ENCODE results near the gene IL24. TPM values are rescaled to one million over a fixed set of nuclear protein-coding genes. Genes with fewer than 3 reads are reported as not detected.
A peak's percentile ranks its signal among the peaks of the same experiment; 100 is the strongest.

Gene IL24
- total and polyA plus RNA-seq, 10 of the 15 experiments (the other 5 are each of a cell fraction or from before 2014, with no cell fraction given): 0.05 to 19.8 (median 0.35) TPM; not detected in 1

GRCh38 chr1:206915030-206915735 is 17.9 kb downstream of the IL24 start:
- H3K36me3 ChIP-seq (ENCODE audit: control insufficient read depth in 2 of 2, insufficient read depth in 2 of 2, low read length in 1 of 2): peaks cover 7 to 30% of the 10 kb centered on the region in 2 experiments
- no peak overlapping the region for H3K9ac ChIP-seq (ENCODE audit: control insufficient read depth, insufficient read depth, low read length)
- H3K79me2 ChIP-seq (ENCODE audit: control insufficient read depth, insufficient read depth, low read length): peaks cover 68% of the 10 kb centered on the region
- CTCF ChIA-PET: interaction anchor here (0.9 to 12.9 kb wide), 9 partner anchors 16 to 280 kb away, joined by 3 to 643 read pairs (median 3); partner anchors contain the start of genes DYRK3 and IL20
- no peaks in the 10 kb centered on the region for H3K9me3 ChIP-seq (replicated peaks; ENCODE audit: control insufficient read depth, insufficient read depth, low read length)
- DNase-seq (ENCODE audit: low read depth, low spot score) (no peak), ATAC-seq (no peak), FAIRE-seq (no peak)
- POLR2A ChIA-PET: interaction anchor here (0.6 to 12.2 kb wide), 3 partner anchors 16 to 172 kb away, joined by 3 to 222 read pairs (median 3); no protein-coding TSS in a partner anchor
- intact Hi-C loops (cut with micrococcal nuclease; ENCODE audit: unreplicated experiment) (loop anchor here (10.0 kb wide), 1 partner anchor 410 kb away; the partner anchor contains the start of gene RASSF5), in situ Hi-C loops (cut with MboI) (no loop called here)
- RAD21 ChIA-PET (ENCODE audit: unreplicated experiment): interaction anchor here (1.0 to 12.9 kb wide), 5 partner anchors 16 to 180 kb away, joined by 3 to 371 read pairs (median 25); no protein-coding TSS in a partner anchor
- BruUV-seq (replicated peaks): no TSS peak
- WGBS (ENCODE audit: insufficient coverage, insufficient replicate concordance, low lambda C conversion rate, missing lambda C conversion rate): 90% methylated on average over 15 of the region's 15 CpGs
- H3K4me1 ChIP-seq (ENCODE audit: control insufficient read depth, insufficient read depth, low read length): peaks cover 41% of the 10 kb centered on the region
- H4K20me1 ChIP-seq (ENCODE audit: control insufficient read depth, insufficient read depth): peaks cover 7% of the 10 kb centered on the region
- no peaks in the 10 kb centered on the region for H3K27me3 ChIP-seq (replicated peaks in 1 of 2; ENCODE audit: control insufficient read depth in 2 of 2, insufficient read depth in 2 of 2, low read length in 1 of 2)
- H3K4me2 ChIP-seq (ENCODE audit: control insufficient read depth, insufficient read depth): peak overlapping the region; percentile 95
- H3K27ac ChIP-seq (ENCODE audit: control insufficient read depth, insufficient read depth): no peak overlapping the region; the same call in 1 of the 2 replicates
- H3K4me3 ChIP-seq: peak overlapping the region; percentile 86; the same call in 1 of the 2 replicates
- TF ChIP-seq CEBPB (IDR thresholded peaks at IDR 0.05; ENCODE audit: borderline replicate concordance in 1 of 2, low read depth in 2 of 2, low read length in 2 of 2): no peak
- peak; percentile 69 for TF ChIP-seq PKNOX1 (IDR thresholded peaks at IDR 0.05)
- no peak overlapping the region for H2AFZ ChIP-seq (ENCODE audit: control insufficient read depth, low read depth, low read length)
- SMC1A ChIA-PET (ENCODE audit: uncharacterized antibody, unreplicated experiment): interaction anchor here (0.8 to 12.6 kb wide), 9 partner anchors 10 to 305 kb away, joined by 3 to 431 read pairs (median 5); no protein-coding TSS in a partner anchor
